Fibroblast of mammary gland (primary cell): ENCODE data around the gene DLX2.

Experiments used
- DNase-seq: peaks from one replicate; pipeline ENCODE4 v3.0.0-alpha.2; 2010; ENCODE audit warnings: low read depth
- H3K4me3 ChIP-seq: 2 replicates; pipeline ENCODE4 v1.5.1; 2011; ENCODE audit warnings: low read depth, mild to moderate bottlenecking, low read length, moderate library complexity; ENCODE audit not compliant: control insufficient read depth
- CTCF ChIP-seq: conservative IDR thresholded peaks from 2 replicates; pipeline ENCODE4 v1.5.1; 2011; ENCODE audit warnings: low read depth, low read length, inconsistent platforms; ENCODE audit not compliant: control insufficient read depth, insufficient read depth

Gene DLX2

GRCh38 chr2:172134270-172134669 lies 31.6 kb upstream of the DLX2 start:
- DNase-seq: no peak
- no peak for TF ChIP-seq CTCF
- H3K4me3 ChIP-seq: no peak overlapping the region

- TF ChIP-seq CTCF: no peak
These were observed 29.2 kb upstream of the DLX2 start for GRCh38 chr2:172131713-172132555.

GRCh38 chr2:172129404-172129803 lies 26.7 kb upstream of the DLX2 start:
- no peak for TF ChIP-seq CTCF
- DNase-seq: no peak
- no peak overlapping the region for H3K4me3 ChIP-seq

More at GRCh38 chr2:172131713-172132555, 29.2 kb upstream of the DLX2 start:
- no peak overlapping the region for H3K4me3 ChIP-seq
- DNase-seq: no peak

GRCh38 chr2:172128484-172128883 lies 25.8 kb upstream of the DLX2 start:
- no peak for TF ChIP-seq CTCF
- H3K4me3 ChIP-seq: no peak overlapping the region
- DNase-seq: peak; percentile 74

DNA sequence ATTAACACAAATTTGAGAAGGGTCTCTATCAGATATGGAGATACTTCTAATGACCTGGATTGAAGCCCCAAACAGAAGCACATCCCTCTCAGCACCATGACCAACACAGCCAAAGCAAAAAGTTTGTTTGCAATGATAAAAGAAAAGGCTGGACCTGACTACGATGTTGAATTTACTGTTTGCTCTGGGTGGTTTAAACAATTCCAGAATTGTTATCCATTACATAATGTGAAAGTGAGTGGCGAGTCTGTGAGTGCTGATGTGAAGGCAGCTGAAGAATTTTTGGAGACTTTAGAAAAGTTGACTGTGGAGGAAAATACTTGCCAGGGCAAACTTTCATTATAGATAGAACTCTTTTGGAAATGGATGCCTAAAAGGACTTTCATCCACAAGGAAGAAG lies 17.4 kb upstream of the DLX2 start:
- no peak for DNase-seq
- no peak for TF ChIP-seq CTCF

DNA sequence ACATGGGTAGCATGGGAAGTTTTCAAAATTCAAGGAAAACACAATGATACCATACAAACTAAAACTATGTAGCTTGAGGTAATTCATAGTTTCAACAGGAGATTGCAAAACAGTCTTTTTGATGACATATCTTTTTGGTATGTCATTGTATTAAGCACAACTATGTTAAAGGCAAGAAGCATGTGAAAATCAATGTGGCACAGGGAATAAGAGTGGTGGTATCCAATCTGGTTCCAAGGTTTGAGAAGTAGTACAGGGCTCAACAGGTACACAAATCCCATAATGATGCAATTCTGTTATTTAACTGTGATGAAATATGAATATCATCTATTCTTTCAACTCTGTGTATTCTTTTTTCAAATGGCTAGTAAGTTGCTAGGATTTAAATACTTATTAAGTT lies 16.4 kb upstream of the DLX2 start:
- DNase-seq: peak; percentile 76
- TF ChIP-seq CTCF: no peak
- no peak overlapping the region for H3K4me3 ChIP-seq

More for the DNA sequence above, 17.4 kb upstream of the DLX2 start:
- H3K4me3 ChIP-seq: no peak overlapping the region
